NCI-H345 (cell line): ENCODE measurements around the gene DLG4.

Experiments
- DNase-seq: peaks from one replicate; lab custom pipeline; 2025; lab: John Stamatoyannopoulos, UW

The DLG4 gene

DNA sequence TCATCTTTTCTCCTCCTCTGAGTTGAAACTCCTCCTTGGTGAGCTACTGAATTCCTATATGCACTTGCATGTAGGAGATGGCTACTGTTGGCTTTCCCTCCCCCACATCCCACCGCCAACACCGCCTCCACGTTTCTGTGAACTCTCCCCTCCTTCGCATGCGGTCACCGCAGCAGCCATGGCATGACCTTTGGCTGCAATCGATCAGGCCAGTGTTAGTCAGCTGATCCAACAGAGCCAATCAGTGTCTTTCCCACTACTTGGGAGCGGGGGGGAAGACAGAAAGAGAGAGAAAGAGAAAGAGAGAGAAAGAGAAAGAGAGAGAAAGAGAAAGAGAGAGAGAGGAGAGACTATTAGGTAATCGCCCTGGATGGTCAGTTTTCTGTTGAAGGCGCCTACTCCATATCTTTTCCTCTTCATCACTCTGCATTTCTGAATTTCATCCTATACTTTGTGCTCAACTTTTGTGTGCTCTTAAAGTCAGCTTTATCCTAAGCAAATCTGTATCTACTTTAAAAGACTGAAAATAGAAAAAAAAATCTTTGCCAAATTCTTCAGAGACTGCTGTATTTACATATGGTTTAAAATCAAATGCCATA, 63.2 kb downstream of the DLG4 start:
- no peak for DNase-seq

DNA sequence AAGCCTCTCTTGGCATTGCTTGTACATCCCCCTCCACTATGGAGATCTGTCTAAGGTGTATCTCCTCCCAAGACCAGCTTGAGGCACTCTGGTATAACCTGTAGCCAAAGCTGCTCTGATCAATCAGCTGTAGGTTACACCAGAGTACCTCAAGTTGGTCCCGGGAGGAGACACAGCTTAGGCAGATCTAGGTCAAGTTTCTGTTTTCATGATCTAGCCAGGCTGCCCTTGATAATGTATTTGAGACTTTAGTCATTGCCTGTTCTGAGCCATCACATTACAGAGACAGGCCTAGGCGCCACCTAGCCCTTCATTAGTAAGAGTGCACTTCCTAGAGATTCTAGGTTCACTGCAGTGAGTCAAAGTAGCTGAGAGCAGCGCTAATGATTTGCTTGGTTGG, 71.9 kb downstream of the DLG4 start:
- no peak for DNase-seq

DNA sequence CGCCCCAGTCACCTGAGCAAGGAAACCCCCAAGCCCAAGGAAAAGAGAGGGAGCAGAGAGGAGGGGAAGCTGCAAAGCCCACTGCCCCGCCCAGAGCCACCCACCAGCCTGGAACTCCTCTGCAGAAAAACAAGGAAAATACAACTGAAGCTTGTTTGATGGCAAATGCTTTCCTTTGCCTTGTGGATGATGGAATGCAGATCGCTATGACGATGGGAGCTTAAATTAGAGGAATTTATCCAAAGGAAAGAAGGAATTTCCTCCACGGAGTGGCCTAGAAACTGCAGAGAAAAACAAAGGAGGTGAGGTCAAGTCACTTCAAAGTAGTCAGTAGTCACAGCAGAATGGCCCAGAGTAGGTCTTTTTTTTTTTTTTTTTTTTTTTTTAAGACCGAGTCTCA, 73.5 kb downstream of the DLG4 start:
- no peak for DNase-seq

DNA sequence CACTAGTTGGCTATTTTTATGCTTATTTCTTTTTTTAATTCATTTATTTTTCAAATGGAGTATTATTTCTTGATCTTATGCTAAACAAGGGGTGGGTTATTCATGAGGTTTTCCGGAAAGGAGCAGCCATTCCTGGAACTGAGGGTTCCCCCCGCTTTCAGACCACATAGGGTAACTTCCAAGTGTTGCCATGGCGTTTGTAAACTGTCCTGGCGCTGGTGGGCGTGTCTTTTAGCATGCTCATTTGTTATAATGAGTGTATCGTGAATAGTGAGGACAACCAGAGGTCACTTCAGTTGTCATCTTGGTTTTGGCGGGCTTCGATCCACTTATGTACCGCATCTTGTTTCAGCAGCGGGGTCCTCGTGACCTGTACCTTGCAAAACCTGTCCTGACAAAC, 75.4 kb downstream of the DLG4 start:
- DNase-seq, result no peak

DNA sequence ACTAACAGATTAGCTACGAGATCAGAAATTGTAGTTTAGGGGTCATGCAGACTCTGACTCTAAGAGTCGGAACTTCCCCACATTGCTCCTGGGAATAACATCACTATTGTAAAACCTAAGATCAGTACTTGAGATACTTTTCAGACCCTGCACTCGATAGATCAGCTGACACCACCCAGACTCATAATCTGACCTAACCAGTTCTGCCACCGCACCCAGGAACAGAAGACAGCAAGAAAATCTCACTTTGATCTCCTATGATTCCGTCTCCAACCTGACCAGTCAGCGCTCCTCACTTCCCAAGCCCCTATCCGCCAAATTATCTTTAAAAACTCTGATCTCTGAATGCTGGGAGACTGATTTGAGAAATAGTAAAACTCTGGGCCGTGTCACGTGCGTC, 77.8 kb downstream of the DLG4 start:
- DNase-seq, result no peak

DNA sequence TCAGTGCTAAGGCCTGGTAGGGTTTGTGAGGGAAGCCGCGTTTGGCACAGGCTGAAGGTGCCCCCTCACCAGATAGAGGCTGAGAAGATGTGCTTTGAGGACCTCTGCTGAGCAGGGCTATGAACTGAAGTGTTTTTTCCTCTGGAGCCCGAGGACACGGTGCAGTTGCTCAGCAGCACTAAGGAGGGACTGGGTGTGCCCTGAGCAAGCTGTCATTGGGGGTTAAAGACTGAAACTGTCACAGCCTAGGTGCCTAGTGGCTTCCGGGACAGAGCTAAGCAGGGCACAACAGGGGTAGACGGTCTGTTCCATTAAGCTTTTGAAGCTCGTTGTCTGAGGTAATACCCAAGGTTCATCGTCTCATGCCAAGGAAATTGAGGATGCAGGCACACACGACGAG, 80.2 kb downstream of the DLG4 start:
- DNase-seq, result no peak

DNA sequence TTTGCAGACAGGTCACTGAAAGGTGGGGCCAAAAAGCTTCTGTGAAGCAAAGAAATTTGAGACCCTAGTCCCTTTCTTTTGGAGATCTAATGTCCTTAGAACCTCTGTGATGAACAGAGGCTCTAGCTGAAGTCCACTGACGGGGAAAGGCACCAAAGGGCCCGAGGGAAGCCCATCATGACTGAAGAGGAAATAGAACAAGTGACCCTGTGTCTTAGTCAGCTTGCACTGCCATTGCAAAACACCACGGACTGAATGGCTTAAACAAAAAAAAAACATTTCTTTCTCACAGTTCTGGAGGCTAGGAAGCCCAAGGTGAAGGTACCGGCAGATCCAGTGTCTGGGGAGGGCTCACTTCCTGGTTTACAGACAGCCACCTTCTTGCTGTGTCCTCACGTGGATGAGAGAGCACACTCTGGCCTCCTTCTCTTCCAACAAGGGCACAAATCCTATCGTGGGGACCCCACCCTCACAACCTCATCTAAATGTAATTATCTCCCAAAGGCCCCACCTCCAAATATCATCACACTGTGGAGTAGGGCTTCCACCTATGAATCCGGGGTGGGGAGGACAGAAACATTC, 80.7 kb downstream of the DLG4 start:
- no peak for DNase-seq

DNA sequence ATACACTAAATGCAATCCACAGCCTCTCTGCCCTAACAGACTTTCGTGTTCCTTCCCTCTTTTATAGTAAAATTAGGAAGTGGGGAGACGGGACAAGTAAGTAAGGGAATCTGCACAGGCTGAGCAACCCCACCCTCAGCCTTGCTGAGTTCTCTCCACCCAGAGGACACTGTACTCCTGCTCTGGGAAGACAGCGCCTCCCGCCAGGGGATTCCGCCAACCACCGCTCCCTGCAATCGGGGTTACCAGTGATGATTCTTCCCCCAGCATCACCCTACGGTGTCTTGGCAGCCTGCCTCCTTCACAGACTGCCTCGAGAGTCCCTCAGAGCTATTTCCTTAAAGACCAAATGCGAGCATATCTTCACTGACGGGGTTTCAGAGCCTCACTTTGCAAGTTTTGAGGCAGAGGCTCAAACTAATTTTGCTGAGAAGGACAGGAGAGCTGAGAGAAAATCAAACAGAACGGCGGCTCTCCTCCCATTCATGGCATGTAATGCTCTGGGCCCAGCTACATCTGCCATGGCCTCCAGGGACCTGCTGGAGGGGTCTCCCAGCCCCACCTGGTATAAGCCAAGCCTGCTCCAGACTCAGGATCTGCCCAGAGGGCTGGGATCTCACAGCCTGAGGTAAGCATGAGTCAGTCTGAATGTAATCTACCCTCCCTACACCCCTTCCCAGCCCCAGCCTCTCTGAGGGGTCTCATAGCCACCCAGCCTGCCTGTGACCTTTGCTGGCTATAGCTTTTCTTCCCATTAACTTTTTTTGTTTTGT, 82.3 kb downstream of the DLG4 start:
- DNase-seq, result no peak
